Activated naive CD4-positive, alpha-beta T cell treated with Interleukin-2 at 50 U/mL for 16 hours (primary cell): Measurements from ENCODE around the gene PCDHA2.
"Not testable (repeated sequence)": the region's sequence is repeated elsewhere in the genome, so short reads cannot be mapped to it uniquely, and the experiment has no call there.

Experiments used
- DNase-seq: peaks from one replicate; pipeline ENCODE4 v3.0.0-alpha.2; 2020

Gene PCDHA2

GRCh38 chr5:140794595-140795258 is at the start of gene PCDHA2:
TSS of gene PCDHA2 (plus strand) at chr5:140794852.
- DNase-seq, result no peak

GRCh38 chr5:140753561-140753960 is 41.1 kb upstream of the PCDHA2 start:
- DNase-seq, result no peak

GRCh38 chr5:140764177-140764973 is 30.3 kb upstream of the PCDHA2 start:
- no peak for DNase-seq

- DNase-seq, result no peak
Measured at GRCh38 chr5:140767444-140767843, 27.2 kb upstream of the PCDHA2 start.

GRCh38 chr5:140780512-140780911 is 14.1 kb upstream of the PCDHA2 start:
- DNase-seq, result no peak

GRCh38 chr5:140785905-140786686 is 8.6 kb upstream of the PCDHA2 start, which contains the start of gene PCDHA1:
TSS of gene PCDHA1 (plus strand) at chr5:140786140.
- no peak for DNase-seq

GRCh38 chr5:140787422-140787821 is 7.2 kb upstream of the PCDHA2 start:
- DNase-seq, result not testable (repeated sequence)

GRCh38 chr5:140787849-140788504 is 6.7 kb upstream of the PCDHA2 start:
- DNase-seq, result not testable (repeated sequence)

GRCh38 chr5:140791089-140791488 is 3.6 kb upstream of the PCDHA2 start:
- DNase-seq, result no peak

- DNase-seq, result no peak
Measured at GRCh38 chr5:140795259-140795641, 598 bp downstream of the PCDHA2 start.

- not testable (repeated sequence) for DNase-seq
Measured at GRCh38 chr5:140796072-140796717, 1.5 kb downstream of the PCDHA2 start.

GRCh38 chr5:140796718-140797095 is 2.1 kb downstream of the PCDHA2 start:
- no peak for DNase-seq

GRCh38 chr5:140800816-140801493 is 6.3 kb downstream of the PCDHA2 start, which contains the start of gene PCDHA3:
TSS of gene PCDHA3 (plus strand) at chr5:140801057.
- no peak for DNase-seq

GRCh38 chr5:140801494-140801841 is 6.8 kb downstream of the PCDHA2 start:
- DNase-seq, result no peak

- DNase-seq, result not testable (repeated sequence)
Measured at GRCh38 chr5:140802381-140802780, 7.7 kb downstream of the PCDHA2 start.

GRCh38 chr5:140802781-140803271 is 8.2 kb downstream of the PCDHA2 start:
- DNase-seq, result no peak

GRCh38 chr5:140806834-140807775 is 12.5 kb downstream of the PCDHA2 start, which contains the start of gene PCDHA4:
TSS of gene PCDHA4 (plus strand) at chr5:140807068.
- no peak for DNase-seq

GRCh38 chr5:140808241-140808888 is 13.7 kb downstream of the PCDHA2 start:
- not testable (repeated sequence) for DNase-seq

- DNase-seq, result no peak
Measured at GRCh38 chr5:140808889-140809291, 14.2 kb downstream of the PCDHA2 start.
